Measurements from ENCODE around the gene VTI1A.
"Not testable (repeated sequence)": the region's sequence is repeated elsewhere in the genome, so short reads cannot be mapped to it uniquely, and the experiment has no call there.

The VTI1A gene

GRCh38 chr10:112835944-112836451 lies 389.0 kb downstream of the VTI1A start:
- no peak for DNase-seq (ENCODE audit: low spot score)

DNA sequence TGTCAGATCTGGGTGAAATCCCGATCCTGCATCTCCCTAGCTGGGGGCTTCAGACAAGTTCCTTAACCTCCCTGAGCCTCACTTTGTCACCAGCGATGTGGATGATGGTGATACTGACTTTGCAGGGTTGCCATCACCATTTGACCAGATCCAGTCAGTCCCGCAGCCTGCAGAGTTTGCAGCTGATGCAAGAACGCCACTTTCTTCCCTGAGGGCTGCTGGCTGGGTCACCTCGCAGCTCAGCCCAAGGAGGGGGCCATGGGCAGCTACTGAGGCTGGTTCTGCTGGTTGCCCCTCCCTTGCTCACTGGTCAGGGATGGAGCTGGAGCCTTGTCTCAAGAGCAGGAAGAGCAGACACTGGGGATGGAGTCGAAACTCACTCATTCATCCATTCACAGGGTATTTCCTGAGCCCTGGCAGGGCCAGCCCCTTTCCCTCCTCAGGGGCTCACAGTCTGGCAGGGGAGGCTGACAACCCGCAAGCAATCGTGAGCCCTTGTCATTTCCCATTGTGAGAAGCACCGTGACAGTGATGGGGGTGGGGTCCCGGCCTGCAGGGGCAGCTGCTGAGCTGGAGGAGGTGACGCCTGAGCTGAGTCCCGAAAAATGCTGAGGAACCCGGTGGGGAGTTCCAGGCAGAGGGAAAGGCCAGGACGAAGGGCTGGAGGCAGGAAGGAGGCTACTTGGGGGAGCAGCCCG lies 391.9 kb downstream of the VTI1A start:
- DNase-seq (ENCODE audit: low spot score): no peak

- DNase-seq (ENCODE audit: low spot score): no peak
Measured at GRCh38 chr10:112839928-112840654, 393.1 kb downstream of the VTI1A start.

- no peak for DNase-seq (ENCODE audit: low spot score)
Measured at GRCh38 chr10:112841549-112841948, 394.5 kb downstream of the VTI1A start.

DNA sequence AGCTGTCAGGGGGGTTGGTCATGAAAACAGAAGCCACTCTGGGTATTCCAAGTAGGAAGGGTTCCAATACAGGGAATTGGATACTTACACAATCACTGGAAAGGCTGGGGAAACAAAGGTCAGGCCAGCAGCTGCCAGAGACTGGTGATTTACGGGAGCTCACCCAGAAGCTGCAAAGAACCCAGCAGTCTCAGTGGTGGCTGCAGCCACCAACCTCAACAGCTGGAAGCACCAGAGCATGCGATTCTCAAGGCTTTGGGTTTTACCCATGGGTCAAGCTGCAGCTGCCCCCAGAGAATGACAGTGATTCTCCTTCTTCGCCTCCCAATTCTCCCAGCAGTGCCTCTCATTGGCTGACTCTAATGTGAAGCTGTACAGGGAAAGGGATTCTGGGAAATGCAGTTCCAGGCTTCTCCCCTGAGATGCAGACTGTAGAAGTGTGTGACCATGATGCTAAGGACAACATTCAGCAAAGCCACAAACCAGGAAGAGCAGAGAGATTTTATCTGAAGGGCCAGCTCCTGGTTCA lies 395.9 kb downstream of the VTI1A start:
- DNase-seq (ENCODE audit: low spot score): no peak

DNA sequence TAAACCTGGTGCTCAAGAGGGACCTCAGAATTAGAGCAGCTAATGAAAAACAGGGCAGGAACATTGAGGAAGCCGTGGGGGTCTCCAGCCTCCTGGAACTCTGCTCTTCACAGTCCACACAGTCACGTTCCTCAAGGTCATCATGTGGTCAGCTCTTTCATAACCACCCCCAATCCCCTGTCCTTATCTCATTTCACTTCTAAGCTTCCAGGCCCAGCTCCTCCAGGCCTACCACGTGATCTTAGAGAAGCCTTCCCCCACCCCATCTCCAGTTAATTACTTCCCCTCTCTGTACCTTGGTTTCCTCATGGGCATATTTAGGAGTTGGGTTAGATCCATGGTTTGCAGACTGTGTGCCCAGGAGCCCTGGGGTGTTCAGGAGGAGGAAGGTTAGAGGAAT lies 396.6 kb downstream of the VTI1A start:
- DNase-seq (ENCODE audit: low spot score): no peak

- no peak for DNase-seq (ENCODE audit: low spot score)
Measured at GRCh38 chr10:112844681-112845544, 397.9 kb downstream of the VTI1A start.

DNA sequence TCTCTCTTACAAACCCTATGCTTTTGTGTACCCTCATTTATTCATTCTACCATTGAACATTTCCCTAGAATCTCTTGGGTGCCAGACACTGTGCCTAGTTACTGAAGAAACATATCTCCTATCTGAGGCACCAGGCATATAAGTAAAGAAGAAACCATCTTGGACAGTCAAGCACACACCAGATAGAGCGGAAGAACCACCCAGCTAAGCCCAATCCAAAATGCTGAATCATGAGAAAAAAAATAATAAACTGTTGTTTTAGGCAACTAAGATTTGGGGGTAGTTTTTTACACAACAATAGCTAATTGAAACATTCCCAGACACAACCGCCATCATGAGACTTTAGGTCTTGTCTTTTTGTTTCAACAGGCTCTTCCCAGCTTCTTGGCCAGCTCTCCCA lies 400.8 kb downstream of the VTI1A start:
- no peak for DNase-seq (ENCODE audit: low spot score)

DNA sequence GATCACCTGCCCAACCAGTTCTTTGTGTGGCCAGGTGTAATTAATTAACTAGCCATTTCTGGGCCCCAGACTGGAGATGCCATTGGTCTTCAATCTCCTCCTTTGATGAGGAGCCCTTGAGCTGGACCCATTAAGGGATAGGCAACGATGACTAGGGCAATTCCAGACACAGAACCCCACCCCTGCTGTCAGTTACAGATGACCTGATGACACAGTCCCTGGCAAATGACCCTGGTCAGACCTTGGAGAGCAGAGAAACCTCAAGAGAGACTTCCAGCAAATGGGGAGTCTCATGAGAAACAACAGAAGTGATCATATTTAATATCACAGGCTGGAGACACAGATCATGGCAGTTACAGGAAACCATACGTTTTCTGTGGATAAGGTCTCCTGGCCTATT lies 401.2 kb downstream of the VTI1A start:
- DNase-seq (ENCODE audit: low spot score): no peak

DNA sequence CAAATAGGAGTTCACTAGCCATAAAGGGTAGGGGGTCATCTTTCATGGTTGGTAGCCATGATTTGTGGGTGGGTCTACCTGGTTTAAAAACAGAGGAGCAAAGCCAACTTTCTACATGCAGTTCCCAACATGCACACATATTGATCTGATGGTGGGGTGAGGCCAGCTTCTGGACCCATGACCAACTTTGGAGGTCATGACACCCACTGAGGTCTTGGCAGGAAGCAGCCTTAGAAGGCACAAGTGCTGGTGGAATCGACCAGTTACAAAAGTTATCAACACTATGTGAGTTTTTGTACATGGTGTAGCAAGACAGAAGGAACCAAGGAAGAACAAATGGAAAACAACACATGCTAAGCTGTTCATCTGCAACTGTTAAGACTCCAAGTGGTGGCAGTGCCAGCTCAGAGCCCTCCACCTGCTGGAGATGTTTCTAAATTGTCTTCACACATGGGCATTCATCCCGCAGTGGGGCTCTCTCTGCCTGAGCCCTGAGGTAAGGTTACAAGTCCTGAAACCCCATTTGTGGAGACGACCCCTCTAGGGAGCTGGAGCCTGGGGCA lies 401.9 kb downstream of the VTI1A start:
- DNase-seq (ENCODE audit: low spot score): no peak

GRCh38 chr10:112849546-112849945 lies 402.5 kb downstream of the VTI1A start:
- no peak for DNase-seq (ENCODE audit: low spot score)

GRCh38 chr10:112851181-112851580 lies 404.2 kb downstream of the VTI1A start:
- no peak for DNase-seq (ENCODE audit: low spot score)

- no peak for DNase-seq (ENCODE audit: low spot score)
Measured at GRCh38 chr10:112851588-112852211, 404.7 kb downstream of the VTI1A start.

- DNase-seq (ENCODE audit: low spot score): no peak
Measured at GRCh38 chr10:112852306-112852705, 405.3 kb downstream of the VTI1A start.

DNA sequence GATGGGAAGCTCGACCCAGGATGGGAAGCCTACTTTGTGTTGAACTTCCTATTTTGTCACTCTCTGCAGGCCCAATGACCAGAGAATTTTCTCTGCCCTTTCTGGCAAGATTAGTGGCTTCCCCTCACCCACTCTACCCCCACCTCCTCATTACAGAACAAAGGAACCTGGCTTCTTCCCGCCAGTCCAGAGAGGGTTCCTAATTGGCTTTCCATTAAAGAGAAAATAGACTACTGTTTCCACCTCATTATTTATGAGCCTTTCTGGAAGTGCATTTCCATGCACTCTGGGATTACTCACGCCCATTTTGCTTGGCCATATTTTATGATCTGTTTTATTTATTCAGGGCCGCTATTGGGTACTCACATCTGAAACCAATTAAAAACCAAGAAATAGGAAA lies 408.1 kb downstream of the VTI1A start:
- DNase-seq (ENCODE audit: low spot score): no peak

- DNase-seq (ENCODE audit: low spot score): no peak
Measured at GRCh38 chr10:112857493-112857892, 410.5 kb downstream of the VTI1A start.

DNA sequence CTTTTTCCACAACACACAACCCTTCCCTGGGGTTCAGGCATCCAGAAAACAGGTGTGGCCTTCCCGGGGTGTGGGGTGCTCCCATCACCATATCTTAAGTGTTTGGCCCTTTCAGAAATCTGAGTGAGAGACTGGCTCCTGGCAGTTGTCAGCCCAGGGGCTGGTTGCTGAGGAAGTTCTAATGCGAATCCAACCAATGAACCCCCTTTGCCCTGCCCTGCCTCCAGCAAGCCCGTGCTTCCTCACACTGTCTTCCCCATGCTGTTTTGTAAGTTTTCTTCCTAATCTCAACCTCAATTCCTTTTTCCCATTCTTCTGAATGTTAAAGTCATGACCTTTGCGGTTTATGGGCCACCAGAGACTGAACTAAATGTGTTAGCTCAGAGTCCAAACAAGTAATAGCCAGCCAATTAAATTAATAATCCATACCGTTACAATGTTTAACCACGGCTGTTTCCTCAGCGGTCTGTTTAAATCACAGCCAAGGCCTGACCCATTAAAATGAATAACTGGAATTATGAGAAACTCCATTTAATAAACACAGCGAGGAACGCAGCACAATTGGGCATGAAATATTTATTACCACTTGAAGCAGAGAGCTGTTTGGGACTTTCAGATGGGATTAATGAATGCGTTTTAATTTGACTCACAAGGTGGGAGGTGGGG lies 412.1 kb downstream of the VTI1A start:
- DNase-seq (ENCODE audit: low spot score): no peak

DNA sequence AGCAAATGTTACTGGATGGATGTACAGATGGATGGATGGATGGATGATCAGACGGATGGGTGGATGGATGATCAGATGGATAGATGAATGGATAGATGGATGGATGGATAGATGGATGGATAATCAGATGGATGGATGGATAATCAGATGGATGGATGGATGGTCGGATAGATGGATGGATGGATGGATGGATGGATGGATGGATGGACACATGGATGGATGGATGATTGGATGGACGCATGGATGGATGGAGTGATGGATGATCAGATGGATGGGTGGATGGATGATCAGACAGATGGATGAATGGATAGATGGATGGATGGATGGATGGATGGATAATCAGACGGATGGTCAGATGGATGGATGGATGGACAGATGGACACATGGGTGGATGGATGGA lies 412.8 kb downstream of the VTI1A start:
- DNase-seq (ENCODE audit: low spot score): no peak

GRCh38 chr10:112863461-112863860 lies 416.4 kb downstream of the VTI1A start:
- not testable (repeated sequence) for DNase-seq (ENCODE audit: low spot score)

Measured in COLO829 (cell line).